Measurements from ENCODE around the gene SLAMF1.

Gene SLAMF1, protein sequence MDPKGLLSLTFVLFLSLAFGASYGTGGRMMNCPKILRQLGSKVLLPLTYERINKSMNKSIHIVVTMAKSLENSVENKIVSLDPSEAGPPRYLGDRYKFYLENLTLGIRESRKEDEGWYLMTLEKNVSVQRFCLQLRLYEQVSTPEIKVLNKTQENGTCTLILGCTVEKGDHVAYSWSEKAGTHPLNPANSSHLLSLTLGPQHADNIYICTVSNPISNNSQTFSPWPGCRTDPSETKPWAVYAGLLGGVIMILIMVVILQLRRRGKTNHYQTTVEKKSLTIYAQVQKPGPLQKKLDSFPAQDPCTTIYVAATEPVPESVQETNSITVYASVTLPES

DNA sequence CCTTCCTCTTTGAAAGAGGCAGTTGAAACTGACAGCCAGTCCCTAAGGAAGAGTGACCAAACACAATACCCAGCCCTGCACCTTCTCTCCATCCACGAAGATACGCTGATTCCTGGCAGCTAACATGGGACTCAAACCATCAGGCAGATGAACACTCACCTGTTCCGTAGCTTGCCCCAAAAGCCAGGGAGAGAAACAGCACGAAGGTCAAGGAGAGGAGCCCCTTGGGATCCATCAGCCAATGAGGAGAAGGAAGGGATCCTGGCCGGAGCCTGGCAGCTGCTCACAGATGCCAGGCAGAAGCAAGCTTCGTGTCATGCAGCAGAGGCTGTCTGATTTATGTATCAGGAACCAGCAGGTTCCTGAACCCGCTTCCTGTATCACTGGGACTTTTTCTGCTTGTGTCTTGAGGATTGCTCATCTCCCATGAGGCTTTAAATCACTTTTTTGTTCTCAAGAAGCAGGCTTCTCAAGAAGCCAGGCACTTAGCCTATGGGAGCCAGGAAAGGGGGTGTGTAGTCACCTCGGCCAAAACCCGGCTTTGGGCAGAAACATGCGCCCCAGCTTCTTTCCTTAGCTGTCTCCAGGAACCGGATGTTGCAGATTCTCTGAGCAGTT is at the start of gene SLAMF1:
TSS of gene SLAMF1 (minus strand) at position 334 of the 618 bp plus-strand sequence. CDS start at position 235, 99 bp downstream.
- DNase-seq, result peak; percentile 49 to 80

DNA sequence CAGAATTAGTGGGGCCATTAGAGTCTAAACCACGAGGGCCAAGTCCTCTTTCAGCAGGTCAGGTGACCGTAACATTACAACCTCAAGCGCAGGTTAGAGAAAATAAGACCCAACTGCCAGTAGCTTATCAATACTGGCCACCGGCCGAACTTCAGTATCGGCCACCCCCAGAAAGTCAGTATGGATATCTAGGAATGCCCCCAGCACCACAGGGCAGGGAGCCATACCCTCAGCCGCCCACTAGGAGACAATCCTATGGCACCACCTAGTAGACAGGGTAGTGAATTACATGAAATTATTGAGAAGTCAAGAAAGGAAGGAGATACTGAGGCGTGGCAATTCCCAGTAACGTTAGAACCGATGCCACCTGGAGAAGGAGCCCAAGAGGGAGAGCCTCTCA is 45.5 kb upstream of the SLAMF1 start:
- DNase-seq, result peak in 1 of 2 experiments; percentile 13

DNA sequence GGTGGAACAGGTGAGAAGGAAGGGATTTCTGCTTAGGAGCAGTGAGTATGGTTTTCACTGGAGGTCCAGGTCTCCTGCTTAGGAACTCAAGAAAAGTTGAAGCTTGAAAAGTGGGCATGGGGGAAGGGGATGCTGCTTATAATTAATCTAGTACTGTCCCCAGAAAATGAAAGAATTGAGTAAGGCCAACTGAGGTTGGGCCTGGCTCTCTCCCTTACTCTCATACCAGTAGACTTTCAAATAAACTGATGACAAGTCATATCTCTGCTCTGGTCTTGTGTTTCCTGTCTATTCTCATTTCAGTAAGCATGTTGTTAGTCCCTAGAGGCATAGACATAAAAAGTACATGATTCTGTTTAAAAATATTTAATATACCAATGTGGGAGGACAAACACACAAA is 38.4 kb upstream of the SLAMF1 start:
- DNase-seq, result no peak

DNA sequence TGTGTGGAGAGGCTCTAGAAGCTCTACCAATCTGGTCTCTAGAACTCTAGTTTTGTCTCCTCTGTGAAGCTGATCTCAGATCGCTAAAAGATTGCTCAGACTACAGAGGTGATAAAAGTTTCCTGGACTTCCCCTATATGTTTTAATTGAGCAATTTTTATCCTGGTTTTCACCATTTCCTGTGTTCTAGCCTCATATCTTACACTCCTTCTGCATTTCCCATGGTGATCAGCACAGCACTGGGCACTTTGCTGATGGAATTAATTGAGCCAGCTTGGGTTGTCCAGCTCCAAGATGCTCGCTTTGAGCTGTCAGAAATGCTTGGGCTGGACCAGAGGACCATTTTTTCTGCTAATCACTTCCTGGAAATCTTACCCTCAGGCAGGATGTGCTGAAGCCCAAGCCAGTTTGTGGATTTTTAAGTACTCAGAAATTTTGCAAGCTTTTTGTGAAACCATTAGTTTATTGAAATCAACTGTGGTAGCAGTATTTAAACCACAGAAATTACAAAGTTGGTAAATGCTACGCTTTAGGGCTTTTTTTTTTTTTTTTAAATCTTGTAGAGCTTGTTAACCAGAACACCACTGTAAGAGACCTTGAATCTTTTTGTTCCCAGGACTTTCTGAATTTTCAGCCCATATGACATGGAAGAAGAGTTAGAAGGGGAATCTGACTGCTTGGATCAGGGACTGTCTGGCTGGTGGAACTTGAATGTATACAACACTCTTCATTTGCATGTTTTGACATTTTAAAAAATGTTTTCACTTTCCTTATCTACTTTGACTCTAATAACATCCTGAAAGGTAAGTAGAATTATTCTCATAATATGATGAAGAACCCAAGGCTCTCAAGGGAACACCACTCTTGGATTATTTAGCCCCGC is 36.4 kb upstream of the SLAMF1 start:
- no peak for DNase-seq

DNA sequence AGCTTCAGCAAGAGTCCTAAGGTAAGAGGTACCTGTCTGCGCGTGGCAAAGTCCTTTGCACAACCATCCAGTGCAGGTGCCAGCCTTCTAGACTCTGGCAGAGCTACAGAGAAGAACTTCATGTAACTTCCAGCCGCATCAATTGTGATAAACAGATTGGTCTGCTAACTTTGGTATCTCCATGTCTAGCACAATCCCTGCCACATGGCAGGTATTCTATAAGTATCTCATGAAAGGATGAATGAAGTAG is 35.0 kb upstream of the SLAMF1 start:
- DNase-seq, result no peak

DNA sequence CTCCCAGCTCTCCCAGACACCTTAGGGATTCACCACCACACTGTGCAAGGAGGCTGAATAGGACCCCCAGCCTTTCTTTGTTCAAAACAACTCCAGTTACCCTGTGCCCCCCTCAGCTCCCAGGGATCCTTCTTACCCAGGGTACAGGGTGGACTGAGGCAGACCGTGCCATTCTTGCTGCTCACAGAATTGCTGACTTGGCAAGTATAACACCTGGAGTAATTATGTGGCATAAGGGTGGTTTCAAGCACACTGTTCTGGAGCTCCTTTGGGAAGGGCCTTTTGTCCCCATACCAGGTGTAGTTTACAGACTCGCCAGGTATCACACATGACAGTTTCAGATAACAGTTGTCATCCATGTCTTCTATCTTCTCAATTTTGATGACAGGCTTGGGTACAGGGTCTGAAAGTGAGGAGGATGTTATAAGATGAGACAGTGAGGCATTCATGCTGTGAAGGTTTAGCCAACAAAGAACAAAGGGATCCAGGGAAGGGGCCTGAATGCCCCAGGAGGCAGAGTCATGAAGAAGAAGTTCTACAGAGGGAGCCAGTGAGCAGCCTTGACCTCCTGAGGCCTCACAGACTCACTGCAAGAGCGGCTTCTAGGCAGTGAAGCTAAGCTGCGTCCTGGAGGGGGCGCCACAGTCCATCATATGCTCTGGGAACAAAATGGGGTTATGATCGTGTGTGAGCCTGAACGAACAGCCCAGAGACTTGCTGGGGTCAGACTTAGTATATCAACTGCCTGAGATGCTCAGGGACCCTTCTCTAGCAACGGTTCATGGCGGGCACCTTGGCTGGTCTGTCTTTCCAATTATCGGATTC is 34.4 kb upstream of the SLAMF1 start:
- DNase-seq, result peak; percentile 9 to 48

DNA sequence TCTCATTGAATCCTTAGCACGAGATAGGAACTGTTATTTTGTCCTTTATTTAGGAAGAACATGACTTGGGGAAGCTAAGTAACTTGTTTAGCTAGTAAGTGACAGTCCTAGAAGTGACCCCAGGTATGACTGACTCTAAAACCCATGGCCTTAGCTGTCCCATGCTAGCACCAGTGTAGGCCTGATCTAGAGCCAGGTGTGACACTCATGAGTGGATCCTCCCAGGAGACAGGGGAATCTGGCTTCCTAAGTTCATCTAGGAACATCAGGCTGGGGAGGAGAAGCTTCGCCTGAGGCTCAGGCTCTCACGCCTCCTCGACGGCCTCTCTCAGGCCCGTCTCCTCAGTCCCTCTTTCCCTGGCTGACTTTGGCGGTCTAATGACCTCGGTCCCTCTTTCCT is 33.6 kb upstream of the SLAMF1 start:
- no peak for DNase-seq

DNA sequence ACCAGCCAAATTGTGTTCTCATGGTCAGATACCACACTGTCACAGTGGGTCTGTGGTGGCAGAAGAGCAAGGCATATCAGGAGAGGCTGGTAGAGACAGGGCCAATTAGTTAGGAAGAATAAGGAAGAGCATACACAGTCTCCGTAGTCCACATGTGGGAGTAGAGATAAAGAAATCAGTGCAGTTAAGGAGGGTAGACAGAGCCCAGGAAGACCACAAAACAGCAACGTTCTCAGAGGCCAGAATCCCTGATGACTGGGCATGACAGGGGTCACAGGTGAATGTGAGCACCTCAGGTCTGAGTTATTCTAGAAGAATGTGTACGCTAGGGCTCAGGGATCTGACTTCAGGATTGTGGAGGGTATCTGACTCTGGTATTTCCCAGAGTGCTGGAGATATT is 33.0 kb upstream of the SLAMF1 start:
- DNase-seq, result no peak

DNA sequence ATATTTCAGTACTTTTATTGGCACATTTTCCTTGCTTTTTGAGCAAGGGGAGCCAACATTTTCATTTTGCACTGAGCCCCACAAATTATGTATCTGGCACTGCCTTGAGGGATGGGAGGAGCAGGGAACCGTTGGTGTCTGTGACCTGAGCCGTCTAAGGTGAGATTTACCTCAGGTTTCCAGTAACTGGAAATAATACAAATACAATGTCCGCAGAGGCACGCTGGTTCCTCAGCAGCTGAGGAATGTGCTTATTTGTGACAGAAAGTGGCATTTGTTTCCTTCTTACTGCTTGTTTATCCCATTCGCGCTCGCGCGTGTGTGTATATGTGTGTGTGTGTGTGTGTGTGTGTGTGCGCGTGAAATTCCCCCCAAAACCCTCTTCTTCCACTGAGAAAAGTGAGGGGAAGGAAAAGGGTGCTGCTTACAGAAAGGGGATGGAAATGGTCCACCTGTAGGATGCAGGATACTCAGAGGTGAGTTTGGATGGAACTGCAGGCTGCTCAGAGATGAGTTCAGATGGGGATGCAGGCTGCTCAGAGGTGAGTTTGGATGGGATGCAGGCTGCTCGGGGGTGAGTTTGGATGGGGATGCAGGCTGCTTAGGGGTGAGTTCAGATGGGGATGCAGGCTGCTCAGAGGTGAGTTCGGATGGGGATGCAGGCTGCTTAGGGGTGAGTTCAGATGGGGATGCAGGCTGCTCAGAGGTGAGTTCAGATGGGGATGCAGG is 30.2 kb upstream of the SLAMF1 start:
- no peak for DNase-seq

DNA sequence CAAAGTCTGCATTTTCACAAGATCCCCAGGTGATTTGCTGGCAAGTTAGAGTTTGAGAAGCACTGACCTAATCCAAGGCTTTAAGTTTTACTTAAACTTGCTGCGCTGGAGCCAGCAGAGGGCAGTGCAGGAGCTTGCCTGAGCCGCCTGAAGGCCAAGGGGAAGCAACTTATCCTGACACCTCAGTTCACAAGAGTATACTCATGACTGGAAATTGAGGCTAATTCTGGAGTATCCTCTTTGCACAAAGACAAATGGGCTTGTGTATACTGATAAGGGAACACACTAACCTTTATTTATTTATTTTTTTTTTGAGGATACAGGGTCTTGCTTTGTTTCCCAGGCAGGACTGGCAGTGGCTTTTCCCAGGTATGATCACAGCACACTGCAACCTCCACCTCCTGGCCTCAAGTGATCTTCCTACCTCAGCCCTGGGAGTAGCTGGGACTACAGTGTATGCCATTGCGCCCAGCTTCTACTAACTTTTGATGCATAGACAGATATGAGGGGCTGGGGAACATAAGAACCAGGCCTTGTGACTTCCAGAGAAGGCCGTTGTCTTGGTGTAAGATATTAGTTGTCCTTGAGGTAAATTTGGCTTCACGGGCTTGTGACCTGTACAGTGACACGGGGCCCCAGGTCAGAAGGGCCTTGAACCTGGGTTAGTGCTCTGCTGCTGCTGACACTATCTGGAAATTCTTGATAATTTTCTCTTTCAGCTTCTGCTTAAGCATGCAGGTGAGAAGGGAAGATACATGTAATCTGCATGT is 29.0 kb upstream of the SLAMF1 start:
- DNase-seq, result peak; percentile 44 to 73

DNA sequence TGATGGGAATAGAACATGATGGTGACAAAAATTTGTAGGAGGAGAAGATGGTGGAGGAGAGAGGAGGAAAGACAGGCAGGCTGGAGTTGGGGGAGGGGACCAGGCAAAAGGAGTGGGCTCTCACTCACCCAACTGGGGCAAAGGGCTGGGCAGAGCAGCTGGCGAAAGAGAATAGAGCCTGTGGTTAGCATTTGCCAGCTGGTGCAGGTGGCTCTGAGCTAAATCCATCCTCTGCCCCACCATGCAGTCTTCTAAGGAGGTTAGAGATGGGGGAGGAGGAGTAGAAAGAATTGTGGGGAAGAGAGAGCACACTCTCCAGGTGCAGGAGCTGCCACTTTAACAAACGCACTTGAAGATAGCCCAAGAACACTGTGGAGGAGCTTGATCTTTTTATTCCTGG is 27.6 kb upstream of the SLAMF1 start:
- peak in 1 of 2 experiments; percentile 48 for DNase-seq

DNA sequence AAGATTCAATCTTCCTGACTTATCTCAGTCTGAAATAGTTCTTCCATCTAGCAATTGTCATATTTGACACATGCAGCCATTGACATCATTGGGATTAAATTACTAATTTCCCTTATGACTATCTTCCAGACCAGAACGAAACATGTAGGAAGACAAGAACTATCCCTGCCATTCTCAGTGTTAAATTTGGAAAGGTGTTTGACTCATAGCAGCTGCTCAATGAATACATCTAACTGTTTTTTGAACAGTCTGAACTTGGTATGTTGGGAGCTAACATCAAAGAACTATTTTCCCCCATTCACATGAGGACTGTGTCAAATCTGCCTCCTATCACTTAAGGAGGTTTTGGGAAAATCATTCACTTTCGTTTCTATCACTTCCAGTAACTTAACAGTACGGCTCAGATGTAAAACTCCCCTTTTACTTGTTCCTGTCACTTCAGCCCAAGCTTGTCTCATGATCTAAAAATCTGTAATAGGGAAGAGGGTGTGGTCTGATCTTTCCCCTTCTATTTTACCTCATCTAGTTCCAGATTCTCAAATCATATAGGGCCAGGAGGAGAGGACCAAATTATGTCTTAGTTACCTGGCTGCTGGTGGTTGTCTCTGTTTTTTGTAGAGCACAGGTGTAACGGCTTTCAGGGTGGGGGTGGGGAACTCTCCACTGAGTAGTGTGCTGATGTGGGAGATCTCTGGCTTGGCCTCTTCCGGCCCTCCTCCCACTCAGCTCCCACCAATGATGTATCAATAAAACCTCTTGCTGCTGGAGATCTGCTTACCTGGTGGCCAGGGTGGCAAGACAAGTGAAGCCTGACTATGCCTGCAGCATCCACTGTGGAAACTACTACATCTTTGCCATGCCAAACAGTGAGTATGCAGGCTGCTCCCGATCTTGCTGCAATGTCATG is 26.2 kb upstream of the SLAMF1 start:
- DNase-seq, result no peak

DNA sequence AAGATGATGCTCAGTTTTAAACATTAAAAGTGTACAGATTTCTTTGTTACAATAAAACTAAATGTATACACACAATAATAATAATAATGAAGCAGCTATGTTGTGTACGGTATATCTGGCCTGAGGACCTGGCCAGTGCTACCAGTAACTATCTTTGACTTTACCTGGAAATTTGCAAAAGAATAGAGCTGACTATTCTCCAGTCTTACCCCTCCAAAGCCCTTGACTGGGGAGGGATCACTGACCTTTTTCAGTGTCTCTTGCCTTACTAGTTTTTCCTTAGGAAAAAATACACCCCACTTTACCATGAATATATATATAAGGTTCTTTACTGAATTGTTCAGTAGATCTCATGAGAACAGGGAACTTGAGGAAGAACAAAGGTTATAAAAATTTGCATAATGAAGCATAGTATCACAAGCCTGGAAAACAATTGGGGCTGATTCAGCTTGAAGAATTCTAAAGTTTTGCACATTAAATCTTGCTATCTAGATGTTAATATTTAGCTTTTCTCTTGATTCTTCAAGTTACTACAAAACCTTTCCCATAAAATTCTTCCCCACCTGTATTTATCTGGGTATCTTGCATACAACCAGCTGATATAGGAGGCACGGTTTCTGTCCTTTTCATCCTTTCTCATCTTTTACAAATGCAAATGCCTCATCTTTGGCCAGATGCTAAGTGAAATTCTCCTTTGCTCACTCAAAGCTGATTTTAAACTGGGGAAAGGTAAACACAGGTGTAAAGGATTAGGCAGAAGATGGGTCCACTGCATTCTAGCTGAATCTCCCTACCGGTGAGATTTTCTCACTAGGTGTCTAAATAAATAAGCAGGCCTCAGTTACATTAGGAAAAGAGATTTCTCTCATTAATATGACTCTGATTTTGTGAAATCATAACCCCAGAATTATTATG is 25.0 kb upstream of the SLAMF1 start:
- DNase-seq, result no peak

DNA sequence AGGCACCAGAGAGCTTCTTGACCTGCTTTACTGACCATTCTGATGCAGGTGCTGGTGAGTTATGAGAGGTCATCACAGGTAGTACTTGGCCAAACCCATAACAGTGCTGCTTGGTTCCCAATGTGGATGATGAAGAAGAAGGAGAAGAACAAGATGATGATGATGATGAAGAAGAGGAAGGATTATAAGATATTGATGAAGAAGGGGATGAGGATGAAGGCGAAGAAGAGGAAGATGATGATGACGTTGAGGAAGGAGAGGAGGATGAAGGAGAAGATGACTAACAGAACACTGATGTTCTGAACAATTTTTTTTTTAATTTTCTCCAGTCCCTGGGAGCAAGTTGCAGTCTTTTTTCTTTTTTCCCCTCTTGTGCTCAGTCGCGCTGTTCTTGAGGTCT is 23.9 kb upstream of the SLAMF1 start:
- DNase-seq, result no peak

DNA sequence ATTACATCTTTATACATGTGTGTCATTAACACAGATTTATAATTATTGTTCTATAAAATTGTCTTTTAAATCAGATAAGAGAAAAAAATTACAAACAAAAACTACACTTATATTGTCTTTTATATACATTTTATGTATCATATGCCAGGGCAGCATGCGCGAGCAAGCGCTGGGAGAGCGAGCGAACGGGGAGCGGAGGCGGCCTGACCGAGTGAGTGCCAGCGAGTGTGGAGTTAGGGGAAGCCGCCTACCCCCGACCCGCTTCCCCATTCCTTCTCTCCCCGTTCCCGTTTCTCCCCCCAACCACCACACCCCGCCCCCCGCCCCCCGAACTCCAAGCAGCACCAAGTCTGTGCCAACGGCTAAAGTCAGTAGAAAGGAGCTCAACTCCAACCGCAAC is 23.0 kb upstream of the SLAMF1 start:
- DNase-seq, result no peak

DNA sequence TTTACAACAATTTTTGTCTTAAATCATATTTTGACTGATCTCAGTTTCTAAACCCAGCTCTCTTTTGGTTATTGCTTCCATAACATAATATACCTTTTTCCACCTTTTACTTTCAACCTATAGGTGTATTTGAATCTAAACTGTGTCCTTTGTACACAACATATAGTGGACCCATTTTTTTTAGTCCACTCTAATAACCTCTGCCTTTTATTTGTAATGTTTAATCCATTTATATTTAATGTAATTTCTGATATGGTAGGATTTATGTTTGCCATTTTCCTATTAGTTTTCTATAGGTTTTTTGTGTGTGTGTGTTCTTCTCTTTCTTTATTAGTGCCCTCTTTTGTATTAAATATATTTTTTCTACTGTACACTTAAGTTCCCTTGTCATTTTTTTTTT is 22.4 kb upstream of the SLAMF1 start:
- no peak for DNase-seq

DNA sequence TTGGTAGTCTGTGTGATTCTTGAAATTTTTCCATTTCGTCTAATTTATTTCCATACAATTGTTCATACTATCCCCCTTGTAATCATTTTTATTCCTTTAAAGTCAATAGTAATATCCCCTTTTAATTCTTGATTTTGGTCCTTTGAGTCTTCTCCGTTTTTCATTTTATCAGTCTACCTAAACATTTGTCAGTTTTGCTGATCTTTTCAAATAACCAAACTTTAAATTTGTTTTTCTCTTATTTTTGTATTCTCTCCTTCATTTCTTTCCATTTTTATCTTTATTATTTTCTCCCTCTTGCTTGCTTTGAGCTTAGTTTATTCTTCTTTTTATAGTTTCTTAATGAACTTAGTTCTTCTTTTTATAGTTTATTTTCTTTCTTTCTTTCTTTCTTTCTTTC is 21.1 kb upstream of the SLAMF1 start:
- no peak for DNase-seq

DNA sequence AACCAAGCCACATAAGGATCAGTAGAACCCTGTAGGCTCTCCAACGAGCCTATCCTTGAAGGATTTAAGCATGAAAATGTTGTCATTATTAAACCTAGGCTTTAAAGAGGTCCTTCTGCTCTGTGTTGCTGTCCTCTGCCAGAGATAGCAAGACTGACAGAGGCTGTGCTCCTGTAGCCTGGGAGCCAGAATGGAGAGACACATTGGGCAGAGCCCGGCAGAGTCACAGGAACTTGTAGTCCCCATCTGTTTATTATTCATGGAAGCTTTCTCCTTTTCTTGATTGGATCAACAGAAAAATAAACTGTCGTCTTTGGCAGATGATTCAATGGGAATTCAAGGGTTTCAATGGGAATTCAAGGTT is 19.2 kb upstream of the SLAMF1 start:
- DNase-seq, result no peak

DNA sequence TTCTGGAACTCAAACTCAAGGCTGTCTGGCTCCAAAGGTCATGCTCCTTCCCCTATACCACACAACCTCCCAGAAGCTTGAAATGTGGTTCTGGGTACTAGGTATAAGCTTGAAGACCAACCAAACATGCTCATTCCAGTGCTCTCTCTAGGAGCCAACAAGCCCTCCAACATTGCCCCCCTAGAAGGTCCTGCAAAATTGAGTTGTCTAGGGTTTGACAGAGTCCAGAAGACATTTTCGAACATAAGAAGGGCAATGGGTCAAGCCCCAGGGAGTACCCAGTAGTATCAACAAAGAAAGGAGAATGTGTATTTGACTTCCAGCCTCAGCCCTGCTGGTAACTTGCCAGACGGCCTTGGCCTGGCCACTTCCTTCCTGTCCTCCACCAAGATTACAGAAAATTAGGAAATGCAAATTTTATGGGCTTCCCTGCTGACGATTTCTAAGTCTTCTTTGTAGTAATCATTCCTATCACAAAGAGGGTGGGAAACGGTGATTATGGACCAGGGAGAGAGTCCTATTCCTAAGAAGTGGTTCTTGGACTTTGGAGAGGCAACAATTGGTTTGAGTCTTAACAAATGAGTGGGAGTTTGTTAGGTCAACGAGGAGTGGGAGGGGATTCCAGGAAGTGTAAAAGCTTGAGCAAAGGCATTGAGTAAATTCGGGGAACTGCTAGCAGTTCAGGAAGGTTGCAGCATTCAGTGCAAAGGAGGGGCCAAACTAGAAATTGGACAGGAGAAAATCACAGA is 18.7 kb upstream of the SLAMF1 start:
- DNase-seq, result no peak
